ENCODE data around the gene ZNF765.

Gene ZNF765

GRCh38 chr19:53374288-53374687, 20.7 kb upstream of the ZNF765 start:
- TF ChIP-seq CTCF (IDR thresholded peaks at IDR 0.05; ENCODE audit: extremely low read depth, missing control alignments) = no peak
- no peak for DNase-seq (ENCODE audit: low spot score)

GRCh38 chr19:53374743-53375142, 20.2 kb upstream of the ZNF765 start:
- no peak for DNase-seq (ENCODE audit: low spot score)
- no peak for TF ChIP-seq CTCF (IDR thresholded peaks at IDR 0.05; ENCODE audit: extremely low read depth, missing control alignments)

- TF ChIP-seq CTCF (IDR thresholded peaks at IDR 0.05; ENCODE audit: extremely low read depth, missing control alignments) = no peak
- DNase-seq (ENCODE audit: low spot score) = no peak
These were observed 13.6 kb upstream of the ZNF765 start for GRCh38 chr19:53381376-53381775.

GRCh38 chr19:53388168-53388567, 6.8 kb upstream of the ZNF765 start:
- no peak for TF ChIP-seq CTCF (IDR thresholded peaks at IDR 0.05; ENCODE audit: extremely low read depth, missing control alignments)
- DNase-seq (ENCODE audit: low spot score) = no peak

GRCh38 chr19:53388904-53389303, 6.0 kb upstream of the ZNF765 start:
- DNase-seq (ENCODE audit: low spot score) = no peak
- no peak for TF ChIP-seq CTCF (IDR thresholded peaks at IDR 0.05; ENCODE audit: extremely low read depth, missing control alignments)

- DNase-seq (ENCODE audit: low spot score) = no peak
- TF ChIP-seq CTCF (IDR thresholded peaks at IDR 0.05; ENCODE audit: extremely low read depth, missing control alignments) = no peak
These were observed 5.4 kb upstream of the ZNF765 start for GRCh38 chr19:53389571-53389970.

GRCh38 chr19:53389978-53390377, 5.0 kb upstream of the ZNF765 start:
- no peak for DNase-seq (ENCODE audit: low spot score)
- TF ChIP-seq CTCF (IDR thresholded peaks at IDR 0.05; ENCODE audit: extremely low read depth, missing control alignments) = no peak
